ENCODE results near the gene C16orf96.

GRCh38 chr16:4609200-4610010, 53.3 kb downstream of the C16orf96 start:
- TF ChIP-seq GATA3 (IDR thresholded peaks at IDR 0.05; ENCODE audit: low read depth, low read length) (no peak), GATA2 (IDR thresholded peaks at IDR 0.05; ENCODE audit: low read depth, low read length) (no peak)
